A549 (cell line): ENCODE measurements around the gene REEP3. TPM values are rescaled to one million over a fixed set of nuclear protein-coding genes. Genes with fewer than 3 reads are reported as not detected.

Source experiments
- ATAC-seq, 2 experiments: fragments of 200-7000 bp in 1 of 2; fragments of >200 bp in 1 of 2; cut with Nextera tagmentation in 1 of 2; cut with Tn5 transposase in 1 of 2; 3 replicates each; pipeline versions ENCODE4 v1.8.0 to v1.9.1; 2018 to 2020; ENCODE audit warnings: mild to moderate bottlenecking in 1 of 2, moderate library complexity in 1 of 2
- CTCF ChIA-PET: fragments of 300-600 bp; sonication (Branson Sonifier 250); formaldehyde crosslinking; extraction: SDS; loops from one replicate; lab custom pipeline; 2021; ENCODE audit warnings: antibody characterized with exemption, inconsistent platforms; lab: Yijun Ruan, JAX
- POLR2A ChIA-PET: fragments of 350-600 bp; formaldehyde crosslinking; extraction: SDS; loops from one replicate; lab custom pipeline; 2021; ENCODE audit warnings: antibody characterized with exemption, inconsistent platforms; lab: Yijun Ruan, JAX
- DNase-seq, 2 experiments: peaks; one replicate each; pipeline versions ENCODE4 v3.0.0 to v3.0.0-alpha.2; 2011 to 2016; ENCODE audit warnings: low read depth in 1 of 2, low spot score in 1 of 2
- FAIRE-seq: peaks from 2 replicates; lab custom pipeline; 2011; peaks lifted over from hg19 to GRCh38; lab: Jason Lieb, UNC
- H3K27ac ChIP-seq, 2 experiments: fragments of >200 bp; sonication (Bioruptor Twin); formaldehyde crosslinking; 3 replicates each; pipeline ENCODE4 v1.5.1; 2016 to 2017
- H3K4me1 ChIP-seq: fragments of >200 bp; sonication (Bioruptor Twin); formaldehyde crosslinking; 3 replicates; pipeline ENCODE4 v1.6.1; 2016
- H3K4me2 ChIP-seq: fragments of >200 bp; sonication (Bioruptor Twin); formaldehyde crosslinking; 3 replicates; pipeline ENCODE4 v1.6.1; 2016
- H3K4me3 ChIP-seq: fragments of >200 bp; sonication (Bioruptor Twin); formaldehyde crosslinking; 3 replicates; pipeline ENCODE4 v1.5.1; 2016
- H3K9me3 ChIP-seq: fragments of >200 bp; sonication (Bioruptor Twin); formaldehyde crosslinking; 3 replicates; pipeline ENCODE4 v1.6.1; 2016
- BHLHE40 ChIP-seq: IDR thresholded peaks from 2 replicates; pipeline ENCODE4 v1.6.1; 2012; ENCODE audit warnings: low read depth, low read length, inconsistent platforms
- CBX2 ChIP-seq: fragments of 200-600 bp; sonication (generic); IDR thresholded peaks from 2 replicates; pipeline ENCODE4 v1.6.1; 2016; ENCODE audit warnings: low read depth, mild to moderate bottlenecking, borderline replicate concordance
- CHD2 ChIP-seq: fragments of 150-350 bp; IDR thresholded peaks from 2 replicates; pipeline ENCODE4 v1.6.1; 2014; ENCODE audit warnings: low read length; ENCODE audit not compliant: partially characterized antibody
- CHD4 ChIP-seq: fragments of 200-600 bp; sonication (generic); IDR thresholded peaks from 2 replicates; pipeline ENCODE4 v1.6.1; 2016; ENCODE audit warnings: antibody characterized with exemption, mild to moderate bottlenecking, borderline replicate concordance
- CTCF ChIP-seq: fragments of >200 bp; sonication (Bioruptor Twin); formaldehyde crosslinking; IDR thresholded peaks from 3 replicates; pipeline ENCODE4 v1.5.1; 2016
- EHF ChIP-seq: fragments of 250-450 bp; sonication (Bioruptor Pico); IDR thresholded peaks from 2 replicates; pipeline ENCODE4 v1.5.0; 2020; ENCODE audit warnings: mild to moderate bottlenecking
- ELK1 ChIP-seq: fragments of 150-350 bp; IDR thresholded peaks from 2 replicates; pipeline ENCODE4 v1.6.1; 2014; ENCODE audit warnings: low read depth, mild to moderate bottlenecking, low read length
- EP300 ChIP-seq, 2 experiments: fragments of >200 bp; sonication (Bioruptor Twin); formaldehyde crosslinking; IDR thresholded peaks; 2 replicates in 1 of 2; 3 replicates in 1 of 2; pipeline ENCODE4 v1.6.1; 2016 to 2017
- ESRRA ChIP-seq: fragments of 150-350 bp; IDR thresholded peaks from 2 replicates; pipeline ENCODE4 v1.6.1; 2014; ENCODE audit warnings: mild to moderate bottlenecking, low read length, borderline replicate concordance
- FOSL2 ChIP-seq, 2 experiments: fragments of 450-650 bp in 1 of 2; fragments of >200 bp in 1 of 2; sonication (Bioruptor Twin) in 1 of 2; formaldehyde crosslinking; IDR thresholded peaks; 2 replicates each; pipeline versions ENCODE4 v1.5.0 to v1.6.1; 2016 to 2020; ENCODE audit warnings: mild to moderate bottlenecking in 1 of 2, moderate library complexity in 1 of 2
- GATA3 ChIP-seq: IDR thresholded peaks from 2 replicates; pipeline ENCODE4 v1.6.1; 2012; ENCODE audit warnings: borderline replicate concordance
- HES2 ChIP-seq: fragments of >200 bp; sonication (Bioruptor Twin); formaldehyde crosslinking; IDR thresholded peaks from 2 replicates; pipeline ENCODE4 v1.6.1; 2016
- HOXB13 ChIP-seq: fragments of 250-450 bp; sonication (Bioruptor Pico); IDR thresholded peaks from 2 replicates; pipeline ENCODE4 v1.5.0; 2020; ENCODE audit warnings: low read depth, mild to moderate bottlenecking, moderate library complexity
- HOXB5 ChIP-seq: fragments of 250-450 bp; sonication (Bioruptor Pico); IDR thresholded peaks from 2 replicates; pipeline ENCODE4 v1.5.0; 2020; ENCODE audit warnings: mild to moderate bottlenecking, moderate library complexity
- JUN ChIP-seq, 2 experiments: fragments of >200 bp; sonication (Bioruptor Twin); formaldehyde crosslinking; IDR thresholded peaks; 2 replicates in 1 of 2; 3 replicates in 1 of 2; pipeline ENCODE4 v1.6.1; 2016 to 2017
- JUNB ChIP-seq: fragments of >200 bp; sonication (Bioruptor Twin); formaldehyde crosslinking; IDR thresholded peaks from 2 replicates; pipeline ENCODE4 v1.6.1; 2016
- KDM1A ChIP-seq: fragments of 200-600 bp; sonication (generic); IDR thresholded peaks from 2 replicates; pipeline ENCODE4 v1.6.1; 2016; ENCODE audit warnings: low read depth, mild to moderate bottlenecking
- MAZ ChIP-seq: fragments of 150-350 bp; IDR thresholded peaks from 2 replicates; pipeline ENCODE4 v1.6.1; 2014; ENCODE audit warnings: antibody characterized with exemption, low read depth, low read length, borderline replicate concordance
- MYC ChIP-seq: IDR thresholded peaks from 2 replicates; pipeline ENCODE4 v1.6.1; 2012; ENCODE audit warnings: mild to moderate bottlenecking, inconsistent platforms, low read length, improper control_type of control experiment, borderline replicate concordance
- NR3C1 ChIP-seq: fragments of >200 bp; sonication (Bioruptor Twin); formaldehyde crosslinking; IDR thresholded peaks from 3 replicates; pipeline ENCODE4 v1.6.1; 2017
- PHF8 ChIP-seq: fragments of 200-600 bp; sonication (generic); IDR thresholded peaks from 2 replicates; pipeline ENCODE4 v1.6.1; 2016; ENCODE audit warnings: low read depth, mild to moderate bottlenecking, antibody characterized with exemption, moderate library complexity, borderline replicate concordance
- POLR2A ChIP-seq: IDR thresholded peaks from 2 replicates; pipeline ENCODE4 v1.6.1; 2012; ENCODE audit warnings: mild to moderate bottlenecking, low read length
- RAD21 ChIP-seq, 2 experiments: fragments of >200 bp in 1 of 2; sonication (Bioruptor Twin) in 1 of 2; formaldehyde crosslinking in 1 of 2; IDR thresholded peaks in 1 of 2; conservative IDR thresholded peaks in 1 of 2; 2 replicates in 1 of 2; 3 replicates in 1 of 2; pipeline ENCODE4 v1.6.1; 2012 to 2018; ENCODE audit warnings: inconsistent platforms in 1 of 2
- RCOR1 ChIP-seq: fragments of 150-350 bp; IDR thresholded peaks from 2 replicates; pipeline ENCODE4 v1.6.1; 2014; ENCODE audit warnings: antibody characterized with exemption, low read length, low read depth
- RFX5 ChIP-seq: fragments of 450-650 bp; IDR thresholded peaks from 2 replicates; pipeline ENCODE4 v1.7.1; 2014; ENCODE audit warnings: antibody characterized with exemption, mild to moderate bottlenecking, moderate library complexity
- SMC3 ChIP-seq: fragments of >200 bp; sonication (Bioruptor Twin); formaldehyde crosslinking; IDR thresholded peaks from 3 replicates; pipeline ENCODE4 v1.6.1; 2018; ENCODE audit warnings: inconsistent platforms
- TFCP2L1 ChIP-seq: fragments of 250-450 bp; sonication (Bioruptor Pico); IDR thresholded peaks from 2 replicates; pipeline ENCODE4 v1.5.0; 2021; ENCODE audit warnings: mild to moderate bottlenecking
- TP53 ChIP-seq: fragments of 250-450 bp; sonication (Bioruptor Pico); IDR thresholded peaks from 2 replicates; pipeline ENCODE4 v1.5.0; 2021; ENCODE audit warnings: mild to moderate bottlenecking, moderate library complexity
- WGBS: methylation state at CpG from one replicate; pipeline ENCODE4 v1.1.6; 2017; ENCODE audit errors: missing lambda C conversion rate; 5-methylcytosine and 5-hydroxymethylcytosine counted together
- polyA minus RNA-seq: library from RNA; depleted of rRNA, polyadenylated mRNA; stranded (reverse); fragments of >200 nt; gene quantifications from 2 replicates; pipeline ENCODE4 v1.2.3, GENCODE V29; 2011; rRNA and poly(A)+ RNA removed
- polyA plus RNA-seq, 4 experiments: library from polyadenylated mRNA; depleted of rRNA in 3 of 4; stranded (reverse); fragments of >200 nt; fragmentation: RNase III in 1 of 4; extraction: RNeasy Plus Mini Kit Qiagen cat#74134 plus additional on column Dnase treatment in 1 of 4; gene quantifications; 2 replicates in 3 of 4; 3 replicates in 1 of 4; pipeline ENCODE4 v1.2.3, GENCODE V29; 2011 to 2017
- TF ChIP-seq, protein P1 (sequence below): IDR thresholded peaks from 2 replicates; pipeline ENCODE4 v1.6.1; 2012; ENCODE audit warnings: low read depth, borderline replicate concordance
- TF ChIP-seq, protein P2 (sequence below): fragments of 250-450 bp; sonication (Bioruptor Pico); IDR thresholded peaks from 2 replicates; pipeline ENCODE4 v1.5.0; 2021; ENCODE audit warnings: mild to moderate bottlenecking, moderate library complexity, borderline replicate concordance
- TF ChIP-seq, protein P3 (sequence below): IDR thresholded peaks from 2 replicates; pipeline ENCODE4 v1.6.1; 2012

REEP3 gene
- polyA plus RNA-seq (2011; rRNA removed) (26.3 and 35.8 TPM in 2 replicates), polyA plus RNA-seq (2017; fragmentation: RNase III; extraction: RNeasy Plus Mini Kit Qiagen cat#74134 plus additional on column Dnase treatment) (16.1 to 19.6 TPM (median 17.9 TPM) in 3 replicates), polyA minus RNA-seq (12.1 and 12.5 TPM in 2 replicates)
- polyA plus RNA-seq (2012; cell fraction: cytosol; rRNA removed): 8.0 and 9.3 TPM in 2 replicates
- polyA plus RNA-seq (2012; cell fraction: nucleus; rRNA removed): 2.8 and 4.4 TPM in 2 replicates

DNA sequence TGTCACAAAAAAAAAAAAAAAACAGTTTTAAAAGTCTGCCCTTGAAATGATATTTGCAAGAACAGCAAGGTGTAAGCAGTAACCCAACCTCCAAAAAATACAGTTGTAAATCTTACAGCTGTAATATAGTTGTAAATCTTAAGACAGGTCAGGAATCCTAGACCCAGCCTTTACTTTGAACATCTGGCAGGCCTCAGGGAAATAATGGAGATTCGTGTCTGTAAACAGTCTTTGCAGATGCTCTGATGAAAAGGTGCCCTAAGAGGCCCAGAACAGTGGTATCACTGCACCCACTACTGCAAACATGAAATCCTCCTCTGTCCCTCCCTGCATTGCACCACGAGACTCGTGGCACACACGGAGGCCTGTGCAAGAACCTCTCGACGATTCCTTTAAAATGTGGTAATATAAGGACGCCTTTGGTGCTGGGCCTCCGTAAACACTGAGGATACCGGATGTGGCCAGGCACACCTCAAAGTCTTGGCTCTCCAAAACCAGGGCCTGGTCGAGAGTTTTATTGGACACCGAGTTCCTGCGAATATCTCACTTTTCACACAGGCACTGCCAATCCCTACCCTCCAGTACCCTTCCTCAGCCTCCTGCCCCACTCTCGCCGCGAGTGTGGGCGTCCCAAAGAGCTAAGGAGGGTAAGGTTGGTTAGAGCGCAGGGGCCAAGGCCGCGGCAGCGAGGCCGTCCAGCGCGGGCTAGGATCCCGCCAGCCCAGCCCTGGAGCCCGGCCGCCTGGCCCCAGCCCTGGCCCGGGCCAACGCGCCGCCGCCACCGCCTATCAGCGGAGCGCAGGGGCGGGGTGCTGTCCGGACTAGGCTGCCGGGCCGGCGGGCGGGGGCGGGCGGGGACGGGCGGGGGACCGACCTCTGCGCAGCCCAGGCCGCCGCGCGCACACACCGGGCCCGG, at the start of gene REEP3:
TSS of gene REEP3 (plus strand) at position 902 of the 916 bp plus-strand sequence. CDS start 145 bp downstream, outside the sequence.
- 1% methylated on average over 25 of the region's 52 CpGs for WGBS
- Histone ChIP-seq H3K27ac (peak within 1 kb of the TSS; percentile 98 to 99), H3K9me3 (no peaks in the 10 kb centered on the region), H3K4me3 (peak within 1 kb of the TSS; percentile 70), H3K4me1 (peaks cover 25% of the 10 kb centered on the region; the same call in 2 of the 3 replicates), H3K4me2 (peak within 1 kb of the TSS; percentile 83)
- TF ChIP-seq ELK1 (no peak), RAD21 (conservative IDR thresholded peaks at IDR 0.05 in 1 of 2, IDR thresholded peaks at IDR 0.05 in 1 of 2) (no peak), MYC (no peak), PHF8 (peak; percentile 26), POLR2A (peak; percentile 44), ESRRA (no peak), MAZ (no peak; the same call in 1 of the 2 replicates), FOSL2 (IDR thresholded peaks at IDR 0.05) (no peak), FOSL2 (CRISPR knock-in tag; IDR thresholded peaks at IDR 0.05) (no peak), JUN (IDR thresholded peaks at IDR 0.05) (peak in 1 of 2 experiments; percentile 41; a peak in 2 of 5 replicates), HOXB5 (CRISPR knock-in tag) (no peak), GATA3 (no peak; the same call in 1 of the 2 replicates), RCOR1 (no peak), TP53 (CRISPR knock-in tag) (peak; percentile 47; the same call in 1 of the 2 replicates), SMC3 (no peak), TFCP2L1 (CRISPR knock-in tag) (no peak), BHLHE40 (no peak), RFX5 (no peak), JUNB (no peak), KDM1A (0 out of 2 replicates have a peak, but pooled peaks have one; percentile 18), EHF (0 out of 2 replicates have a peak, but pooled peaks have one; percentile 25), HES2 (no peak), CHD4 (no peak), HOXB13 (CRISPR knock-in tag) (peak; percentile 61; the same call in 1 of the 2 replicates), CBX2 (no peak), EP300 (IDR thresholded peaks at IDR 0.05) (no peak), CHD2 (no peak), NR3C1 (no peak), CTCF (no peak)
- TF ChIP-seq, protein P1, sequence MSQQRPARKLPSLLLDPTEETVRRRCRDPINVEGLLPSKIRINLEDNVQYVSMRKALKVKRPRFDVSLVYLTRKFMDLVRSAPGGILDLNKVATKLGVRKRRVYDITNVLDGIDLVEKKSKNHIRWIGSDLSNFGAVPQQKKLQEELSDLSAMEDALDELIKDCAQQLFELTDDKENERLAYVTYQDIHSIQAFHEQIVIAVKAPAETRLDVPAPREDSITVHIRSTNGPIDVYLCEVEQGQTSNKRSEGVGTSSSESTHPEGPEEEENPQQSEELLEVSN: peak; percentile 80
- TF ChIP-seq, protein P2, sequence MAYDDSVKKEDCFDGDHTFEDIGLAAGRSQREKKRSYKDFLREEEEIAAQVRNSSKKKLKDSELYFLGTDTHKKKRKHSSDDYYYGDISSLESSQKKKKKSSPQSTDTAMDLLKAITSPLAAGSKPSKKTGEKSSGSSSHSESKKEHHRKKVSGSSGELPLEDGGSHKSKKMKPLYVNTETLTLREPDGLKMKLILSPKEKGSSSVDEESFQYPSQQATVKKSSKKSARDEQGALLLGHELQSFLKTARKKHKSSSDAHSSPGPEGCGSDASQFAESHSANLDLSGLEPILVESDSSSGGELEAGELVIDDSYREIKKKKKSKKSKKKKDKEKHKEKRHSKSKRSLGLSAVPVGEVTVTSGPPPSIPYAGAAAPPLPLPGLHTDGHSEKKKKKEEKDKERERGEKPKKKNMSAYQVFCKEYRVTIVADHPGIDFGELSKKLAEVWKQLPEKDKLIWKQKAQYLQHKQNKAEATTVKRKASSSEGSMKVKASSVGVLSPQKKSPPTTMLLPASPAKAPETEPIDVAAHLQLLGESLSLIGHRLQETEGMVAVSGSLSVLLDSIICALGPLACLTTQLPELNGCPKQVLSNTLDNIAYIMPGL (CRISPR knock-in tag): peak; percentile 84; the same call in 1 of the 2 replicates
- TF ChIP-seq, protein P3, sequence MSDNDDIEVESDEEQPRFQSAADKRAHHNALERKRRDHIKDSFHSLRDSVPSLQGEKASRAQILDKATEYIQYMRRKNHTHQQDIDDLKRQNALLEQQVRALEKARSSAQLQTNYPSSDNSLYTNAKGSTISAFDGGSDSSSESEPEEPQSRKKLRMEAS: peak; percentile 81
- ChIA-PET POLR2A (interaction anchor here (1.3 to 3.5 kb wide), 5 partner anchors 16 to 252 kb away, joined by 4 to 23 read pairs (median 6); no protein-coding TSS in a partner anchor), CTCF (interaction anchor here (0.8 to 1.4 kb wide), 3 partner anchors 15 to 108 kb away, joined by 3 to 4 read pairs (median 3); no protein-coding TSS in a partner anchor)
- ATAC-seq (peak; percentile 86 to 92), FAIRE-seq (no peak), DNase-seq (peak; percentile 58 to 81)
